HFF-Myc (cell line): Measurements from ENCODE around the gene NSD1.

Source experiments
- DNase-seq: peaks from one replicate; pipeline ENCODE4 v3.0.0-alpha.2; 2011; ENCODE audit warnings: low read depth; ENCODE audit errors: extremely low read depth
- H3K4me3 ChIP-seq: replicated peaks from 2 replicates; pipeline ENCODE4 v1.5.1; 2011; ENCODE audit warnings: low read depth, mild to moderate bottlenecking, control low read depth, low read length
- TF ChIP-seq, protein P1 (sequence below): IDR thresholded peaks from 2 replicates; pipeline ENCODE4 v1.5.1; 2012; ENCODE audit warnings: mild to moderate bottlenecking, low read depth, low read length, control low read depth; ENCODE audit errors: missing control alignments

The NSD1 gene

DNA sequence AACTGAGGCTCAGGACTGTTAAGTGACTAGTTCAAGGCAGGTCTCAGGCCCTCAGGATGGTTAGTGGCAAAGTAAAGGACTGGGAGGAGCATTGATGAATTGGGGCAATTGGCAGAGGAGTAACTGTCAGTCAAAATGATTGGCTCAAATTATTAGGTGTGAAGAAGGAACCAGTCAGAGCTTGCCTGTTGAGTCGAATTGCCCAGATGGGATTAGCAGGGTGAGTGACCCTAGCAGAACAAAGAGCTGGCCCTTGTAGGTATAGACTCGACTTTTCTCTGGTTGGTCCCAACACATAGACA, 2.6 kb upstream of the NSD1 start:
- no peak overlapping the region for H3K4me3 ChIP-seq
- DNase-seq, result no peak
- TF ChIP-seq, protein P1, sequence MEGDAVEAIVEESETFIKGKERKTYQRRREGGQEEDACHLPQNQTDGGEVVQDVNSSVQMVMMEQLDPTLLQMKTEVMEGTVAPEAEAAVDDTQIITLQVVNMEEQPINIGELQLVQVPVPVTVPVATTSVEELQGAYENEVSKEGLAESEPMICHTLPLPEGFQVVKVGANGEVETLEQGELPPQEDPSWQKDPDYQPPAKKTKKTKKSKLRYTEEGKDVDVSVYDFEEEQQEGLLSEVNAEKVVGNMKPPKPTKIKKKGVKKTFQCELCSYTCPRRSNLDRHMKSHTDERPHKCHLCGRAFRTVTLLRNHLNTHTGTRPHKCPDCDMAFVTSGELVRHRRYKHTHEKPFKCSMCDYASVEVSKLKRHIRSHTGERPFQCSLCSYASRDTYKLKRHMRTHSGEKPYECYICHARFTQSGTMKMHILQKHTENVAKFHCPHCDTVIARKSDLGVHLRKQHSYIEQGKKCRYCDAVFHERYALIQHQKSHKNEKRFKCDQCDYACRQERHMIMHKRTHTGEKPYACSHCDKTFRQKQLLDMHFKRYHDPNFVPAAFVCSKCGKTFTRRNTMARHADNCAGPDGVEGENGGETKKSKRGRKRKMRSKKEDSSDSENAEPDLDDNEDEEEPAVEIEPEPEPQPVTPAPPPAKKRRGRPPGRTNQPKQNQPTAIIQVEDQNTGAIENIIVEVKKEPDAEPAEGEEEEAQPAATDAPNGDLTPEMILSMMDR, result no peak

DNA sequence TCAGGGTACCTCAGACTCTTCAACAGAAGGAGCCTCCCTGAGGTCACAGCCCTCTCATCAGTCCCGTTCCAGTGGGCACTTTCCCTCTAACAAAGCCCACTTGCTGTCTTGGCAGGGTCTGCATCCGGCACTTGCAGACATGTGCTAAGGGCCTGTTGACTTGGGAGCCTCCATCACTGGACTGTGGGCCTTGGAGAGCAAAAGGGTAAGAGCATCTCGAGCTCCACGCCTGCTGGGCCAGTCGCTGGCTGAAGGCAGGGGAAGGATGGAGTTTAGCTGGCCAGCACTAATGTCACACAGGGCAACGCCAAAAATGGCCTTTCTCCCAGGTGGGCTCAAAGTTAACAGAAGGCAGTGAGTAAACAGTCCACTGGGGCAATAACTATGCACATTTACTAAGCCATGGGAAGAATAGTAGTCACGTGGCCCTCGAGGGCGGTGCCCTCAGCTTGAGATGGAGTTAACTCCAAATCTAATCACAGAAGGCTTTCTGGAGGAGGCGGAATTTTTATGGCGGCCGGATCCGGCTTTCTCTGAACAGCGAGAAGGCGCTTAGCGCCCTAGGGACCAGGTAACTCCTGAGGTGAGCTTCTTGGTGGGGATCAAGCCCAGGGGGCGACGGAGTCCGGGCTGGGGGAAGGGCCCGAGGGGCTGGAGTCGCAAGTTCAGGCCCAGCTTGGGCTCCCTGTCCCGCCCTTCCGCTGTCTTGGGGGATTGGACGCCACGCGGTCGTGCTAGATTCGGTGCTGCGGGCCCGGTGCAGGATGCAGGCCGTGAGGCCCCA, 2.0 kb upstream of the NSD1 start:
- no peak for DNase-seq
- no peak overlapping the region for H3K4me3 ChIP-seq
- TF ChIP-seq, protein P1, result no peak

DNA sequence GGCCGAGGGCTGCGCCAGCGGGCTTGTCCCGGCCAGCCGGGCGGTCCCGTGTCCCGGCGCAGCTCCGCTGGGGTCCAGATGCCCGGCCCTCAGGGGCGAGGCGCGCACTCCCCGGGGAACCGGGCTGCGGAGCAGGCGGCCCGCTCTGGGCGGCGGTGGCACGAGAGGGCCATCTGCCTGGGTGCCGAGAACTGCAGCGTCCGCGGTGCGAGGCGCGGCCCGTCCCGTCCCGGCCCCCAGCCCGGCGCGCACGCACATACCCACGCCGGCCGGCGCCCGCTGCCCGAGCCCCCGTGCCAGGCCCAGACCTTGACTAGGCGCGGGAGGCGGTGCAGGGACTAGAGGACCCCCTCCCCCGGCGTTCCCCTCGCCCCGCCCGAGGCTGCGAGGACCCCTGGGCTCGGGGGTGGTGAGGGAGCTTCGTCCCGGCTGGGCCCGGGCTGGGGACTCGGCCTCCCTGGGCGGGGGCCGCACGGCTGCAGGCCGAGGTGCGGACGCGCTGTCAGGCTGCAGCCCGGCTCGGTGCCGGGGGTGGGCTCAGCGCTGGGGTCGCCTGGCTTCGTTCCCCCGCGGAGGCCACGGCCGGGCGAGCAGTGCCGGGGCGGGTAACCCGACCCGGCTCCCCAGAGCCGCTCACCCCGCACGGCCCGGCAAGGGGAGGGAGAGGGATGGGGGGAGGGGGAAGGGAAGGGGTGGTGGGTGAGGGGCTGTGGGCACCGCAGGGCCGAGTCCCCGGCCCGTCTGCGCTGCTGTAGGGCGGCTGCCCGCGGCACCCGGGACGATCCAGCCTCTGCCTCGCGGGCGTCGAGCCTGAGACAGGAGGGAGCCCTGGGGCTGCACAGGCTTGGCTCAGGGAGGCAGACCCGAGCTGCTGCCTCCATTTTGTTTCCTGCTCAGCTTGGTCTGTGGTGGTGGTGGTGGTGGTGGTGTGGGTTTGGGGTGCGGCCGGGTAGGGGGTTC, 1.2 kb upstream of the NSD1 start:
- DNase-seq, result no peak

DNA sequence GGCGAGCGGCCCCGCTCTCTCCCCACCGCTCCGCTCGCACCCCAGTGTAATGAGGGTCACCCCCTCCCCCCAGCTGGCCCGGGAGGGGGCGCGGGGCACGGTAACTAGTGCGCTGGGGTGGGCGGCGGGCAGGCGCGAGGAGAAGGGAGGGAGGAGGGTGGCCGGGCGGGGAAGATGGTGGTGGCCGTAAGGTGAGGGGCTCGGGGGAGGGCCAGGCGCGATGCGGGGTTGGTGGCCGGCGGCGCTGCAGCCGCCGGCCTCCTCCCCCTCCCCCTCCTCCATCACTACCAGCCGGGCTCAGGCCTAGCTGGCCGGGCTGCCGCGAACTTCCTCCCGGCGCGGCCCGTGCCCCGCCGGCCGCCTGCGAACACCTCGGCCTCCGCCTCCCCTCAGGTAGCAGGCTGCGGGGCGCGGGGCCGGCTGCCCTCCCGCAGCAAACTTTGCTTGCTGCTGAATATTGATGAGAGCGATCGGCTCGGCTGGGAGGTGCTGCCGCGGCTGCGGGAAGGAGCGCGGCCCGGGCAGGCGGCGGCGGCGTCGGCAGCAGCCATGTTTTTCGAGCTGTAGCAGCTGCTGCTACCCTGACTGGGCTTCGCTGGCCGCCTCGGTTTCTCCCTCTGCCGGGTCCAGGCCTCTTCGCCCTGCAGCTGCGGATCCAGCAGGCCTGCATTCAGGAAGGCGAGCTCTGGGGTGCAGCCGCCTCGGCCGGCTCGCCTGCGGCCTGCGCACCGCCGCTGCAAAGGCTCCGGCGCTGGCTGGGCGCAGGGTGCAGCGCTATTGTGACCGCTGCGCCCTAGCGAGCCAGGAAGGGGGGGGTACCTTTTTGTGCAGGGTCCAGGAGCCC, 502 bp downstream of the NSD1 start:
- peak overlapping the region; percentile 70 for H3K4me3 ChIP-seq
- DNase-seq, result no peak
- TF ChIP-seq, protein P1, result no peak

More for the DNA sequence above, 1.2 kb upstream of the NSD1 start:
- no peak overlapping the region for H3K4me3 ChIP-seq
- TF ChIP-seq, protein P1, result no peak

DNA sequence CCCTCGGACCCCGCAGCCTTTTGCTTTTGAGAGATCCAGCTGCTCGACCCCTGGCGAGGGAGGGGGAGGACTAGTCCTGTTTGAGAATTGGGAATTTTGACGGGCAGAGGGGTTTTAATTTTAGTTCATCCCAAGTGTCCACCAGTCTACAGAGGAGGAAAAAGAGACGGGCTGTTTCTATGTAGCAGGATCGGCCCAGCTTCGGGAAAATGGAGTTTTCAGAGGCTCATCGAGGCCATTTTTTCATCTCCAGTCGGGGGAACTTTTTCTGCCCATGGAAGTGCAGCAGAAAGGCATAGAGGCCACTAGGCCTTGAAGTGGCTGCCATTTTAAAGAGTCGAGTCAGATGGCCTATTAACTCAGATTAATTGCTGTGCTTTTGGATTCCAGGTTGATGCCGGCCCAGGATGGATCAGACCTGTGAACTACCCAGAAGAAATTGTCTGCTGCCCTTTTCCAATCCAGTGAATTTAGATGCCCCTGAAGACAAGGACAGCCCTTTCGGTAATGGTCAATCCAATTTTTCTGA, 1.2 kb downstream of the NSD1 start:
- DNase-seq, result no peak
- TF ChIP-seq, protein P1, result no peak
- peak overlapping the region; percentile 70 for H3K4me3 ChIP-seq

DNA sequence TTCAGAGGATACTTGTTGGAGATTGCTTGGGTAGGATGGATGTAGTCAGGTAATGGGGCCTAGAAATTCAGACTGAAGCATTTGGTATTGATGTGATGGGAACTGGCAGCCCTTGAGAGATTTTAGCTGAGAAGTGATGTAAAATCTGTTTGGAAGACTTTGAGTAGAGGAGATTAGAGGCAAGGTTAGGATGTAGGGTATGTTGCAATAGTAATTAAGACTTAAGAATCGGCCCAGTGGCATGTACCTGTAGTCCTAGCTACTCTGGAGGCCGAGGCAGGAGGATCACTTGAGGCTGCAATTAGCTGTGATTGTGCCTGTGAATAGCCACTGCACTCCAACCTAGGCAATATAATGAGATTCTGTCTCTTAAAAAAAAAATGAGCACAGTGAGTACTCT, 6.7 kb downstream of the NSD1 start:
- TF ChIP-seq, protein P1, result no peak
- H3K4me3 ChIP-seq, result no peak overlapping the region
- no peak for DNase-seq
